B cell (primary cell): Measurements from ENCODE around the gene FOXP4. TPM values are rescaled to one million over a fixed set of nuclear protein-coding genes. Genes with fewer than 3 reads are reported as not detected.

Source experiments
- ATAC-seq: fragments of 200-7000 bp; cut with Tn5 transposase; one replicate; pipeline ENCODE4 v1.10.0; 2021; ENCODE audit warnings: low read depth, mild to moderate bottlenecking, moderate number of reproducible peaks, moderate library complexity
- CTCF ChIA-PET: fragments of 350-600 bp; sonication (Branson Sonifier 250); formaldehyde crosslinking; loops from one replicate; lab custom pipeline; 2021; ENCODE audit warnings: antibody characterized with exemption, inconsistent platforms; lab: Charles Lee
- POLR2A ChIA-PET: fragments of 350-600 bp; sonication (Branson Sonifier 250); formaldehyde crosslinking; loops from one replicate; lab custom pipeline; 2021; ENCODE audit warnings: antibody characterized with exemption; lab: Charles Lee
- DNase-seq: peaks from one replicate; pipeline ENCODE4 v3.0.0; 2013
- H2AFZ ChIP-seq: 2 replicates; pipeline ENCODE4 v1.6.1; 2012; ENCODE audit warnings: mild to moderate bottlenecking, low read depth, low read length; ENCODE audit not compliant: insufficient read depth, poor library complexity, severe bottlenecking
- H3K27ac ChIP-seq, 2 donors: 1 replicate in 1 of 2; 2 replicates in 1 of 2; pipeline ENCODE4 v1.5.1; 2012 to 2013; ENCODE audit warnings: low read length in 2 of 2, mild to moderate bottlenecking in 2 of 2, moderate library complexity in 1 of 2
- H3K27me3 ChIP-seq, 4 experiments: fragments of 200-600 bp in 1 of 4; sonication (generic) in 1 of 4; replicated peaks in 1 of 4; 1 replicate in 2 of 4; 2 replicates in 2 of 4; pipeline versions ENCODE4 v1.6.1 to v1.7.0; 2013 to 2016; ENCODE audit warnings: low read length in 3 of 4, mild to moderate bottlenecking in 2 of 4, mixed read lengths in 1 of 4, moderate library complexity in 1 of 4; ENCODE audit not compliant: insufficient read depth in 4 of 4, control insufficient read depth in 3 of 4; ENCODE audit errors: control extremely low read depth in 1 of 4
- H3K36me3 ChIP-seq, 2 experiments: replicated peaks in 1 of 2; 1 replicate in 1 of 2; 2 replicates in 1 of 2; pipeline versions ENCODE4 v1.6.1 to v1.7.1; 2013; ENCODE audit warnings: low read length in 1 of 2; ENCODE audit not compliant: insufficient read depth in 2 of 2, control insufficient read depth in 1 of 2; ENCODE audit errors: control extremely low read depth in 1 of 2, extremely low read depth in 1 of 2
- H3K4me1 ChIP-seq, 2 donors: fragments of 200-600 bp in 1 of 2; sonication (generic) in 1 of 2; 1 replicate in 1 of 2; 2 replicates in 1 of 2; pipeline versions ENCODE4 v1.5.1 to v1.6.1; 2013 to 2017; ENCODE audit warnings: low read length in 2 of 2; ENCODE audit not compliant: control insufficient read depth in 2 of 2, insufficient read depth in 2 of 2
- H3K4me2 ChIP-seq: replicated peaks from 2 replicates; pipeline ENCODE3; 2012; ENCODE audit warnings: mild to moderate bottlenecking, low read depth, low read length; ENCODE audit not compliant: poor library complexity, severe bottlenecking
- H3K4me3 ChIP-seq, 5 experiments: fragments of 200-600 bp in 1 of 5; sonication (generic) in 1 of 5; 1 replicate in 3 of 5; 2 replicates in 2 of 5; pipeline versions ENCODE4 v1.5.1 to v1.7.0; 2011 to 2016; ENCODE audit warnings: low read length in 4 of 5, mild to moderate bottlenecking in 4 of 5, low read depth in 2 of 5, control low read depth in 1 of 5, moderate library complexity in 1 of 5; ENCODE audit not compliant: insufficient read depth in 1 of 5; ENCODE audit errors: control extremely low read depth in 1 of 5, extremely low read depth in 1 of 5
- H3K79me2 ChIP-seq: fragments of 200-600 bp; sonication (generic); one replicate; pipeline ENCODE4 v1.6.0; 2016; ENCODE audit warnings: low read length; ENCODE audit not compliant: control insufficient read depth, insufficient read depth
- H3K9ac ChIP-seq: fragments of 200-600 bp; sonication (generic); 2 replicates; pipeline ENCODE4 v1.6.1; 2017; ENCODE audit warnings: mild to moderate bottlenecking, low read length, moderate library complexity
- H3K9me3 ChIP-seq, 3 donors: one replicate each; pipeline versions ENCODE4 v1.6.1 to v1.7.1; 2013; ENCODE audit warnings: low read length in 2 of 3; ENCODE audit not compliant: control insufficient read depth in 2 of 3, insufficient read depth in 1 of 3; ENCODE audit errors: control extremely low read depth in 1 of 3
- H4K20me1 ChIP-seq: 2 replicates; pipeline ENCODE4 v1.6.0; 2012; ENCODE audit warnings: mild to moderate bottlenecking, low read length; ENCODE audit not compliant: insufficient read depth, control insufficient read depth, poor library complexity, severe bottlenecking
- H3K27ac Mint-ChIP-seq: one replicate; pipeline ENCODE4 v1.8.0; 2021; ENCODE audit warnings: mixed read lengths
- H3K27me3 Mint-ChIP-seq: one replicate; pipeline ENCODE4 v1.8.0; 2021; ENCODE audit warnings: mixed read lengths
- H3K4me1 Mint-ChIP-seq: one replicate; pipeline ENCODE4 v1.8.0; 2021; ENCODE audit warnings: mixed read lengths
- H3K4me3 Mint-ChIP-seq: one replicate; pipeline ENCODE4 v1.8.0; 2021; ENCODE audit warnings: mixed read lengths
- H3K9me3 Mint-ChIP-seq: one replicate; pipeline ENCODE4 v1.8.0; 2022; ENCODE audit warnings: mixed read lengths; ENCODE audit not compliant: insufficient read depth
- CTCF ChIP-seq: fragments of 200-600 bp; IDR thresholded peaks from one replicate; pipeline ENCODE4 v1.8.0; 2022; ENCODE audit warnings: antibody characterized with exemption, mild to moderate bottlenecking
- EZH2 ChIP-seq: IDR thresholded peaks from 2 replicates; pipeline ENCODE4 v1.6.1; 2012; ENCODE audit warnings: borderline replicate concordance, low read depth, mild to moderate bottlenecking, moderate library complexity, low read length; ENCODE audit not compliant: insufficient read depth, poor library complexity, severe bottlenecking
- WGBS: methylation state at CpG from one replicate; pipeline ENCODE4 v1.1.5; 2013; ENCODE audit warnings: missing lambda C conversion rate; ENCODE audit not compliant: insufficient coverage; 5-methylcytosine and 5-hydroxymethylcytosine counted together
- intact Hi-C: fragments of 100-400 bp; cut with micrococcal nuclease; formaldehyde crosslinking; loops from one replicate; pipeline ENCODE4 v1.10.0; 2022
- polyA plus RNA-seq: library from polyadenylated mRNA; depleted of rRNA; stranded (reverse); fragments of >200 nt; gene quantifications from 2 replicates; pipeline ENCODE4 v1.2.3, GENCODE V29; 2012
- total RNA-seq, 2 donors: library from RNA; stranded (reverse); fragments of 120-200 nt in 1 of 2; gene quantifications; 1 replicate in 1 of 2; 2 replicates in 1 of 2; pipeline versions ENCODE4 v1.2.3 to v1.2.4, GENCODE V29; 2013 to 2022

The FOXP4 gene
- total and polyA plus RNA-seq, 2 donors (not counting 1 experiment from before 2014, with no cell fraction given), result 17.0 to 38.7 TPM

DNA sequence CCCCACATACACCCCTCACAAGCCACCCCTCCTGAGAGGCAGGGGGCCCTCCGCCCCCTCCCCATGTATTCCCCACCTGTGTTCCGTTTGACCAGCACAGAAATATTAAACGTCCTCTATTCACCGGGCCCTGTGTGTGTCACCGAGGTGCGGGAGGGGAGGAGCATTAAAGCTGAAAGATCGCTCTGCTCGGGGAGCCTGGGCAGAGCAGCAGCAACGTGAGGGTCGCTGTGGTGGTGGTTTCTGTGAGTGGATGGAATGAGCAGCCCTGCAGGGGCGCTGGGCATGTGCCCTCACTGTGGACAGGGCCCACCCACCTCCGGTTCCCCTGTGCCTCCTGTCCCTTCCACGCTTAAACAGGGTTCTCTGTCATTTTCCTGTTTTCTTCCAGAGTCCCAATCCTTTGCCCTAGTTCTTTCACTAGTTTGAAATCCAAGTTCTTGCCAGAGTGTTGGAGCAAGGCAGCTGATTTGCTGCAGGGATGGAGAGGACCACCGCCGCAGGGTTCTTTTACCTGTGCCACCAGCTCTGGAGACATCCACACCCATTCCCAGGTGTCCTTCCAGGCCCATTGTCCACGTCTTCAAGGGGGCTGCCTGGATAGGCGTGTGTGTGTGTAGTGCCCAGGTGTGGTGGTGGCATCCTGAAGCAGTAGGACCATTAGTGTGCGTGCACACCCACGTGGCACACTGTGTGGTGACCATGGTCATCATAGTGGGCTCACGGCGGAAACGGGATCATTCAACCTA lies 54.5 kb downstream of the FOXP4 start:
- 84% methylated on average over 18 of the region's 22 CpGs for WGBS
- ChIA-PET CTCF (interaction anchor here (1.4 to 3.6 kb wide), 3 partner anchors 10 to 232 kb away, joined by 3 to 37 read pairs (median 5); no protein-coding TSS in a partner anchor), POLR2A (no interaction called here)
- Histone ChIP-seq H3K9me3 (no peaks in the 10 kb centered on the region), H3K4me3 (no peak overlapping the region), H3K79me2 (no peaks in the 10 kb centered on the region), H3K27ac (no peak overlapping the region), H4K20me1 (no peaks in the 10 kb centered on the region), H2AFZ (no peak overlapping the region), H3K9ac (no peak overlapping the region), H3K27me3 (peaks cover 0 to 1% (median 0%) of the 10 kb centered on the region in 4 experiments), H3K4me2 (no peak overlapping the region), H3K36me3 (peaks cover 0 to 18% of the 10 kb centered on the region in 2 experiments), H3K4me1 (peaks cover 4 to 13% of the 10 kb centered on the region in 2 donors)
- Mint-ChIP-seq H3K9me3 (no peaks in the 10 kb centered on the region), H3K27ac (no peak overlapping the region), H3K4me1 (peaks cover 10% of the 10 kb centered on the region), H3K27me3 (peaks cover 2% of the 10 kb centered on the region), H3K4me3 (no peak overlapping the region)
- TF ChIP-seq EZH2 (no peak), CTCF (no peak)
- DNase-seq (no peak), ATAC-seq (no peak)
- intact Hi-C loops, result no loop called here

DNA sequence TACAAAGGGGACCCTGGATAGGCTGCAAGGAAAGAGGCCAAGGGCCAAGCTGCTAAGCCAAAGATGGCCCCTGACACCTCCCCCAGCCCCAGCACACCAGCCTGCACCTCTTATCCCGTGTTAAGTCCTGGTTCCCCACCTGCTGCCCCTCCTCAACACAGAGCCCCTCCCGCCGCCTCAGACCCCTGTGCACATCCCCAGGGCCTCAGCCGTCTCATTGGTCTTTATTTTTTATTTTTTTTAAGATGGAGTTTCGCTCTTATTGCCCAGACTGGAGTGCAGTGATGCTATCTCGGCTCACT lies 55.0 kb downstream of the FOXP4 start:
- Histone ChIP-seq H3K9me3 (no peaks in the 10 kb centered on the region), H3K4me2 (no peak overlapping the region), H3K4me1 (peaks cover 4 to 13% of the 10 kb centered on the region in 2 donors), H3K36me3 (peaks cover 0 to 16% of the 10 kb centered on the region in 2 experiments), H3K27ac (no peak overlapping the region), H3K4me3 (no peak overlapping the region), H3K27me3 (peaks cover 0 to 3% (median 0%) of the 10 kb centered on the region in 4 experiments), H3K79me2 (no peaks in the 10 kb centered on the region), H2AFZ (no peak overlapping the region), H4K20me1 (no peaks in the 10 kb centered on the region), H3K9ac (no peak overlapping the region)
- WGBS, result 97% methylated on average over 3 of the region's 6 CpGs
- CTCF ChIA-PET, result interaction anchor here (1.1 to 3.6 kb wide), 3 partner anchors 9 to 232 kb away, joined by 3 to 37 read pairs (median 5); no protein-coding TSS in a partner anchor
- ATAC-seq (no peak), DNase-seq (no peak)
- H3K27ac Mint-ChIP-seq, result no peak overlapping the region
- POLR2A ChIA-PET, result no interaction called here
- H3K9me3 Mint-ChIP-seq, result no peaks in the 10 kb centered on the region
- no peak overlapping the region for H3K4me3 Mint-ChIP-seq
- intact Hi-C loops, result no loop called here
- TF ChIP-seq CTCF, result no peak
- TF ChIP-seq EZH2, result no peak
- peaks cover 10% of the 10 kb centered on the region for H3K4me1 Mint-ChIP-seq
- peaks cover 7% of the 10 kb centered on the region for H3K27me3 Mint-ChIP-seq
